ENCODE measurements around the gene TSHZ3. TPM values are rescaled to one million over a fixed set of nuclear protein-coding genes. Genes with fewer than 3 reads are reported as not detected.

The TSHZ3 gene
- polyA plus RNA-seq, 1 experiment, result 5.1 TPM

DNA sequence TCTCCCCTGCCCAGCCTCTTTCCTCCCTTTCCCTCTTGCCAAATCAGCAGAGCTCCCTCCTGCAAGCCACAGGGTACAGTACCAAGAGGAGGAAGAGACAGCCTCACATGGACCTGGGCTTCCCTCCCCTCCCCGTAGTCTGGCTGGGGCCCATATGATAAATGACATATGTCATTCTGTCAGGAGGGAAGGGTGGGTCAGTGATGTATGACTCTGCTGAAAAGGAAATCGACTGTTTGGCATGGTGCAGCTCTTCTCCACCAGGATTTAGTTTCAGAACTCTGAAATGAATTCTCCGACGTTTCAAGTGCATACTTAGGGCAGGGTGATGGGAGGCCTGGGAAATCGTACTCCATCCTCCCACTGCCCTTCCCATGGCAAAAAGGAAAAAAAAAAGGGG, 9.8 kb downstream of the TSHZ3 start:
- Histone ChIP-seq H3K36me3 (ENCODE audit: control insufficient read depth, insufficient read depth, low read length) (no peaks in the 10 kb centered on the region; the same call in 1 of the 2 replicates), H3K27me3 (ENCODE audit: control insufficient read depth, insufficient read depth, low read length) (no peaks in the 10 kb centered on the region), H3K4me3 (ENCODE audit: low read depth, low read length) (no peak overlapping the region)
- TF ChIP-seq, protein P1, sequence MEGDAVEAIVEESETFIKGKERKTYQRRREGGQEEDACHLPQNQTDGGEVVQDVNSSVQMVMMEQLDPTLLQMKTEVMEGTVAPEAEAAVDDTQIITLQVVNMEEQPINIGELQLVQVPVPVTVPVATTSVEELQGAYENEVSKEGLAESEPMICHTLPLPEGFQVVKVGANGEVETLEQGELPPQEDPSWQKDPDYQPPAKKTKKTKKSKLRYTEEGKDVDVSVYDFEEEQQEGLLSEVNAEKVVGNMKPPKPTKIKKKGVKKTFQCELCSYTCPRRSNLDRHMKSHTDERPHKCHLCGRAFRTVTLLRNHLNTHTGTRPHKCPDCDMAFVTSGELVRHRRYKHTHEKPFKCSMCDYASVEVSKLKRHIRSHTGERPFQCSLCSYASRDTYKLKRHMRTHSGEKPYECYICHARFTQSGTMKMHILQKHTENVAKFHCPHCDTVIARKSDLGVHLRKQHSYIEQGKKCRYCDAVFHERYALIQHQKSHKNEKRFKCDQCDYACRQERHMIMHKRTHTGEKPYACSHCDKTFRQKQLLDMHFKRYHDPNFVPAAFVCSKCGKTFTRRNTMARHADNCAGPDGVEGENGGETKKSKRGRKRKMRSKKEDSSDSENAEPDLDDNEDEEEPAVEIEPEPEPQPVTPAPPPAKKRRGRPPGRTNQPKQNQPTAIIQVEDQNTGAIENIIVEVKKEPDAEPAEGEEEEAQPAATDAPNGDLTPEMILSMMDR (IDR thresholded peaks at IDR 0.05; ENCODE audit: insufficient read depth, low read depth, low read length), result no peak
- ChIA-PET POLR2A (interaction anchor here (0.6 kb wide), 1 partner anchor 212 kb away, joined by 4 read pairs; no protein-coding TSS in a partner anchor), CTCF (interaction anchor here (0.6 kb wide), 3 partner anchors 8 to 285 kb away, joined by 3 to 6 read pairs (median 4); no protein-coding TSS in a partner anchor)
- DNase-seq (ENCODE audit: low read depth), result no peak

DNA sequence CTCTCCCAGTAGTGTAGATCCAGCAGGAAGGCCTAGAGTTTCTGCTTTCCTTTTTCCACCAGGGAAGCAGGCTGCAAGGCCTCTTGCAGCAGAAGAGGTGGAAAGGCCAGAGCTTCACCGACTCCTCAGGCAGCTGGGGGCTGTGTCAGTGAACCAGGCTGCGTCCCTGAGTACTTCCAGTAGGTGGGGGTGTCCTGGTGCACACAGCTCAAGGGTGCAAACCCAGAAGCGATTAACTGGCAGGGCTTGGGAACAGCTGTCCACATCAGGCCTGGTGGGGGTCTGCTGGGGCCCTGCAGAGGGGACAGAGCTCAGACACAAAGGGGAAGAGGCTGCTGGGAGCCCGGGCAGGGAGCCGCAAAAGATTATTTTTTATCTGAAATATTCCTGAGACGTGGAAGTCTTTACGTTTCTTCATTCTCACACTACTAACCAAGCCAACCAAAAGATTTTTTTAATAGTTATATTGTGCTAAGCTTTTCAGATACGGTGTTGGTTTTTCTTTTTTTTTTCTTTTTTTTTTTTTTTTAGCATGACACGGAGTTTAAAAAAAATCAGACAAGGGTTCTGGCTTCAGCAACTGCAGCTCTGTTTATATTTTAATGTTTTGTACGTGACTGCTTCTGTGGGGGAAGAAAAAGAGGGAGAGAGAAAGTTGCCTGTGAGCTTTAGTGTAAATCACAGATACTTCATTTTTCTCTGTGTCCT, 11.0 kb downstream of the TSHZ3 start:
- no peak for DNase-seq (ENCODE audit: low read depth)
- no peaks in the 10 kb centered on the region; the same call in 1 of the 2 replicates for H3K36me3 ChIP-seq (ENCODE audit: control insufficient read depth, insufficient read depth, low read length)
- ChIA-PET POLR2A (no interaction called here), CTCF (interaction anchor here (0.6 to 1.5 kb wide), 8 partner anchors 10 to 284 kb away, joined by 3 to 5 read pairs (median 3); no protein-coding TSS in a partner anchor)
- TF ChIP-seq, protein P1 (IDR thresholded peaks at IDR 0.05; ENCODE audit: insufficient read depth, low read depth, low read length), result peak; percentile 78
- H3K4me3 ChIP-seq (ENCODE audit: low read depth, low read length), result no peak overlapping the region
- H3K27me3 ChIP-seq (ENCODE audit: control insufficient read depth, insufficient read depth, low read length), result no peaks in the 10 kb centered on the region

DNA sequence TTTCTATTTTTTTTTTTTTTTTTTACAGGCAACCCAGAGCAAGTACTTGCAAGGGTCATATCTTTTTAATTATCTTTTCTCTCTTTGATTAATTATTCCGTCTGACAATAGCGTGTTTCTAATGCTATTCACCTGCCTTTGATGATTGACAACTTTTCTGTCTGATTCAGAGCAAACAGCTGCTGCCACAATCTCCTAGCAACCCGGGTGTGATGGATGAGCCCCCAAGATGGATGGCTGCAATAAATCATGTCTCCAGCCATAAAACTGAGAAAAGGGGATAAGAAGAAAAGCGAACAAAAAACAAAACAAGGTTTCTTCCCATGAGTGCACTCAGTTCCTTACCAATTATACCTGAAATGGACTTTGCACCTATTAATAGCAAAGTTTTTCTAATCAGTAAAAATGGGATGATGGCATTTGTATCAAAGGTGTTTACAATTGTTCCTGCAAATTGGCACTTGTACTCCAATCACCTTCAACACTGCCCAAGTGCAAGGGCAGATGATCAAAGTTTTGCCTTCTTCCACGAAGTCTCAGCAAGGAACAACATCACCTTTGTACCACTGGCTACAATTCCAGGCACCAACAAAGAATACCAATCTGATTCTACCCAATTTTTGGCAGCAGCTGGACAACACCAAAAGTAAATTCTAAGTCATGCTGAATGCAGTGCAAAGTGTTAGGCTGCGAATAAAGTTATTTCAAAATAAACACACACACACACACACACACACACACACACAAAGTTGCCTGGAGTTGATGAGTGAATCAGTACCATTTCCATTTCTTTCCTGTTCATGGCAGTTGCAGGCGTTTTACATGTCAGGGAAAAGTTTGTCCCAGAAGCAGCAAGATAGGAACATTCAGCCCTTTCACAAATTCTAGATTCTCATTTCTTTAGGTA, 12.0 kb downstream of the TSHZ3 start:
- Histone ChIP-seq H3K4me3 (ENCODE audit: low read depth, low read length) (no peak overlapping the region), H3K27me3 (ENCODE audit: control insufficient read depth, insufficient read depth, low read length) (no peaks in the 10 kb centered on the region), H3K36me3 (ENCODE audit: control insufficient read depth, insufficient read depth, low read length) (no peaks in the 10 kb centered on the region; the same call in 1 of the 2 replicates)
- TF ChIP-seq, protein P1 (IDR thresholded peaks at IDR 0.05; ENCODE audit: insufficient read depth, low read depth, low read length), result no peak
- POLR2A ChIA-PET, result no interaction called here
- CTCF ChIA-PET, result interaction anchor here (1.2 to 1.5 kb wide), 6 partner anchors 9 to 283 kb away, joined by 3 to 5 read pairs (median 3); no protein-coding TSS in a partner anchor
- no peak for DNase-seq (ENCODE audit: low read depth)

DNA sequence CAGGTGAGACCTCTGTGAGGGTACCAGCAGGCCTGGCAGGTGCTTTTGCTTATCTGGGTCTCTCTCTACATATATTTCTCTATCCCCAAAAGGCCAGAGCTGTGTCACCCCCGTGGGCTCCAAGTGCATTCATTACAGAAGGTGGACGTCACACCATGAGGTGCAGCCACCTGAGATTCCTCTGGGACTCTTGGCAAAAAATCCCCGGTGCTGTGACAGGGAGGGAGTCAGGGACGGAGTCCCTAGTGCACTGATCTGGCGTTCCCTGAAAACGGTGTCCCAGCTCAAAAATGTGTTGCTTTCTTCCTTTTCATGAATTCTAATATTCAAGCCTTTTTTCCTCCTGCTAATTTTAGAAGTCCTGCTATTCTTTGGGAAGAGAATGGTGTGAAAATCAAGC, 13.5 kb downstream of the TSHZ3 start:
- ChIA-PET CTCF (no interaction called here), POLR2A (no interaction called here)
- TF ChIP-seq, protein P1 (IDR thresholded peaks at IDR 0.05; ENCODE audit: insufficient read depth, low read depth, low read length), result no peak
- Histone ChIP-seq H3K27me3 (ENCODE audit: control insufficient read depth, insufficient read depth, low read length) (no peaks in the 10 kb centered on the region), H3K4me3 (ENCODE audit: low read depth, low read length) (no peak overlapping the region), H3K36me3 (ENCODE audit: control insufficient read depth, insufficient read depth, low read length) (no peaks in the 10 kb centered on the region; the same call in 1 of the 2 replicates)
- no peak for DNase-seq (ENCODE audit: low read depth)

All from BJ (cell line).